GM18861 (cell line): Measurements from ENCODE around the gene ELOB.

ENCODE experiments used
- ATAC-seq: cut with Tn5 transposase; IDR thresholded peaks from one replicate; pipeline ENCODE4 v1.9.1; 2021; ENCODE audit not compliant: unreplicated experiment

ELOB gene

GRCh38 chr16:2749936-2750335 lies 27.1 kb downstream of the ELOB start:
- no peak for ATAC-seq

DNA sequence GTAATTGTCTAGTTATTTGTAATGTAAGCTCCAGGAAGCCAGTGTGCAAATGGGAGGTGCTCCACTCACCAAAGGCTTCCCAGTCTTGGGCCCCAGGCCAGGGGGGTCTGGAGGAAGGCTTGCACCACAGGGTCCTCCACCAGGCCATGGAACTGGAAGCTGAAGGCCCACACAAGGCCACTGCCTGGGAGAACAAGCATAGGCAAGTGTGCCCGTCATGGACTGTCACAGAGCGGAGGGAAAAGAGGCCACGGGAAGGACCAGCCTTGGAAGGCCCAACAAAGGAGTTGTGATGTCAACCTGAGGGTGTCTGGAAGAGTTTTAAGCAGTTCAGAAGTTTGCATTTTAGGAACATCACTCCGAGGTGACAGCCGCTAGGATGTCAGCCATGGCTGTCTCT lies 27.6 kb downstream of the ELOB start:
- no peak for ATAC-seq

DNA sequence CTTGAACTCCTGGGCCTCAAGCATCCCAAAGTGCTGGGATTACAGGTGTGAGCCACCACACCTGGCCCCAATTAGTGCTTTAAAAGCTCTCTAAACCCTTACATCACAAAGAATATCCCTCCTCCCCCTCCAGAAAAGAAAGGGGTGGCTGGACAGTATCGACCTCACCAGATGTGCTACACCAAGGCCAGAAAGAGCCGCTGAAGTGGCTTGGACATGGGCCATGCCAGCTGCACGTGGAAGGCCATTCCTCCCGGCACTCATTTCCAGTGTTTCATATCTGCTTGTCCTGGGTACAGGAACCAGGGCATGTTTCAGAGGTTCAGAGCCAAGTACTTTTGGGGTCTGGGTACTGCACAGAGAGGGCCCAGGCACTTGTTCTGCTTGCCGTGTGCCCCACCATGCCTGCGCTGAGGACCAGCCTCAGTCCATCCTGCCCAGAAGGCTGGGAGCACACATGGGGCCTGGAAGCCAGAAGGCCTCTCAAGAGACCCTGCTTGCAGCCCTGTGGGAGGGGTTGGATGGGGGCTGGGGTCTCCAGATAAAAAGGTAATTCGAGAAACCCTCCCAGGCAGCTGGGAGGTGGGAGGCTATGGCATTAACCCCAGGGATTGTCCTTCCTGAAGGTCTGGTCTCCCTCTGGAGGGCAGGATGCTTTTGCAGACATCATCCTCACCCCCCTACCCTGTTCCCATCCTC lies 28.2 kb downstream of the ELOB start:
- no peak for ATAC-seq

GRCh38 chr16:2745961-2746360 lies 31.1 kb downstream of the ELOB start:
- ATAC-seq = no peak

- no peak for ATAC-seq
Measured at GRCh38 chr16:2745116-2745890, 31.8 kb downstream of the ELOB start.

- no peak for ATAC-seq
Measured at GRCh38 chr16:2744711-2745110, 32.4 kb downstream of the ELOB start.

GRCh38 chr16:2743007-2743810 lies 33.9 kb downstream of the ELOB start:
- no peak for ATAC-seq

DNA sequence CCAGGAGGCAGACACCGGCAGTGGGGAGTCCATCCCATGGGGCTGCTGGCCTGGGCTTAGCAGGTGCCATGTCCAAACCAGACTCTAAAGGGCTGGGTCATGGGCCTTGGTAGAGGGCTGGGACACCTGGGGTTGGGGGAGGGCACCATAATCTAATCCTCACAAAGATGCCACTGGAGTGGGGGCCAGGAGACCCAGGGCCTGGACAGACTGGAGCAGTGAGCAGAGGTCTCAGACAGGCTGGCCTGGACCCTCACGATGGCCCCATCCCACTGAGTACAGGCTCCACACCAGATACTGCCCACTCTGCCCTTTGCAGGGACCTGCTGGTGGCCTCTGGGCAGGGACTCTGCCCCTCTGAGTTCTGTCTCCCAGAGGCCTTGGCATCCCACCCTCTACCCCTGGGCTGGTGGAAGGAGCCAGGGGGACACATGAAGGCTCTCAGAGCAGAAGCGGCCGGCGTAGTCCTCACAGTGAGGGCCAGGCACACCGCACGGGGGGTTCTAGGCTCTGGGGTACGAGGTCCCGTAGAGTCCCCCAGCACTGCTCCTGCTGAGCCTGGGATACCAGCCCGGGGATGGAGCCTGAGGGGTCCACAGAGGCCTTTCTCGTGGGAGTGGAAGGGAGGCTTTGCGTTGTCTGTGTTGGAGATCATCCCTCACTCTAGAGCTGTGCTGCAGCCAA lies 34.6 kb downstream of the ELOB start:
- no peak for ATAC-seq

GRCh38 chr16:2741168-2741567 lies 35.9 kb downstream of the ELOB start:
- ATAC-seq = no peak

DNA sequence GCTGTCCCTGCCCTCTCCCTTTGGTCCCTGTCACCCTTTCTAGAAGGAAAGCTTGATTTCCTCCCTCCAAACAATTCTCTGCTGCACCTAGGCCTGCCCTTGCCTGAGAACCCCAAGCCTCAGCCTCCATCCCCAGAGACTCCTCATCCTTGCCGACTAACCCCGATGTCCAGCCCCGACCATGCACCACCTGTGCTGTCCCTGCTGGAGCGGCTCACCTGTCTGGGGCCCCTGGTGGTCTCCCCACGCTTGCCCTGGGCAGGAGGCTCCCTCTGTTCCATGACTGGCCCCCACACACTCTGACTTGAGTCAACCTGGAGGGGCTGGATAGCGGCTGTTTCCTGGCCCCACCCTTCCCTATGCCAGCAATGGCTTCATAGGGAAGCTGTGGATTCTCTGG lies 36.6 kb downstream of the ELOB start:
- ATAC-seq = no peak

DNA sequence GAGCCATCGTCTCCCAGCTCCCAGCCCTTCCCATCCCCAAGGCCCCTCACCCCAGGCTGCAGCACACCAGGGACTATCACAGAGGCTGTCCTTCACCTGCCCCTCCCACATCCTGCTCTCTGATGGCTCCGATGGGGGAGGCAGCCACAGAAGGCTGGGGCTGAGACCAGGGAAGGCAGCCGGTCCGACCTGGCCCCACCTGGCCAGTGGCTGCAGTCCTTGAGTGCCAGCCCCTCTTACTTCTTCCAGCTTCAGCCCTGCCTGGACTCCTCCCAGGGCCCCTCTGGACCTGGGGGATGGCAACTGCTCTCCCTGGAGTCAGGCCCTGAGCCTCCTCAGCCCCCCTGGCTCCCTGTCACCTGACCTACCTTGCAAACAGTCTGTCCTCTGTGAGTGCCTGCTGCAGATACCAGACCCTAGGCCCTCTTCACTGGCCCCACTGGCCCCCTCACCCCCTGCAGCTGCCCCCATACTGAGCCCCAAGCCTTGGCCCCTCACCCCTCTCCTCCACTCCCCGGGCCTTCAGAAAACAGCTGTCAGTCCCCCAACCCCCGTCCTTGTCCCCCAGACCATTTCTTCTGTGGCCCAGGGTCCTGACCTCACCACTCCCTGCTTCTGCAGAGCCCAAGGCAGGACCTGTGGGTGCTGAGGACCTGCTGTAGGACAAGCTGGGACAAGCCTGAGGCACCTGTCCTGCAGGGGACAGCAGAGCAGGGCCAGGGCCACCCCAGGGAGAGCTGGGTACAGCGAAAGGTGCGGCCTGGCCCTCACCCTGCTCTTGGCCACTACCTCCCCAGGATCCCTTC lies 37.3 kb downstream of the ELOB start:
- no peak for ATAC-seq

DNA sequence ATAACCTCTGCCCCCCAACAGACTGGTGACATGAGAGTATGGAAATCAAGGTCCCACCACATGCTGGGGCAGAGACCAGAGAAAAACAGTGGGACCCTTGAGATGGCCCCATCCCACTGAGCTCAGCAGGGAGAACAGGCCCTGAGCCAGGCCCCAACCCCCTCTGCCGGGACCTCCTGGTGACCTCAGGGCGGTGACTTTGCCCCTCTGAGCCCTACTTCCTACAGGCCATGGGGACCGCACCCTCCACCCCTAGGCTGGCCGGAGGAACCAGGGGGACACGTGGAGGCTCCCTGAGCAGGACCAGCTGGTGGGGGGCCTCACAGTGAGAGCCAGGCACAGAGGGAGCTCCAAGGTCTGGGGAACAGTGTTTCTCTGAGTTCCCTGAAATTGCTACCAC lies 38.5 kb downstream of the ELOB start:
- no peak for ATAC-seq

DNA sequence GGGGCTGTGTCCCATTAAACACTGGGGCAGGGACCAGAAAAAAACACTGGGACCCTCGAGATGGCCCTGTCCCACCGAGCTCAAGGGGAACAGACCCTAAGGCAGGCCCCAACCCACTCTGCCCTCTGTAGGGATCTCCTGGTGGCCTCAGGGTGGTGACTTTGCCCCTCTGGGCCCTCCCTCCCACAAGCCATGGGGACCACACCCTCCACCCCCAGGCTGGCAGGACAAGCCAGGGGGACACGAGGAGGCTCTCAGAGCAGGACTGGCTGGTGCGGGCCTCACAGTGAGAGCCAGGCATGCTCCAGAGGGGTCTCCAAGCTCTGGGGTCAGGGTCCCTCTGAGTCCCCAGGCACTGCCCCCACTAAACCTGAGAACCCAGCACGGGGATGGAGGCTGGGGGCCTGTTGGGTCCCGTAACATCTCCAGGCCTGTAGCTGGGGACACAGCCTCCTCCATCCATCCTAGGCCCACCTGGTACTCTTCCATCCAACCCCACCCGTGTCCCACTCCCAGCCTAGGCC lies 39.1 kb downstream of the ELOB start:
- ATAC-seq = no peak

DNA sequence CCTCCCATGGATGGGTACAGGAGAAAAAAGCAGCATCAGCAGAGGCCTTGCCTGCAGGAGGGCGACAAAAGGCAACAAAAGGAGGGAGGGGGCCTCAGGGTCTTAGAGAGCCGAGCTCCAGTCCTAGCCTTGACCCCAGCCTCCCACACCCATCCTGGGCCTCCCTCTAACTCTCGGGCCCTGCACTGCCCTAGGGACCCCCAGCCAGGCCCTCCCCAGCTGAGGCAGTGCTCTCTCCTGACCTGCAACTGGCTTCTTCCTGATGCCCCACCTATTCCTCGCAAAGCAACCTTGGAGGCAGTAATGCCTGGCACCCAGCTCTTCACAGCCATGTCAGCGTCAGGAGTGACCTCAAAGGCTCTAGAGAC lies 39.9 kb downstream of the ELOB start:
- ATAC-seq = no peak

GRCh38 chr16:2736476-2737237 lies 40.4 kb downstream of the ELOB start:
- no peak for ATAC-seq

DNA sequence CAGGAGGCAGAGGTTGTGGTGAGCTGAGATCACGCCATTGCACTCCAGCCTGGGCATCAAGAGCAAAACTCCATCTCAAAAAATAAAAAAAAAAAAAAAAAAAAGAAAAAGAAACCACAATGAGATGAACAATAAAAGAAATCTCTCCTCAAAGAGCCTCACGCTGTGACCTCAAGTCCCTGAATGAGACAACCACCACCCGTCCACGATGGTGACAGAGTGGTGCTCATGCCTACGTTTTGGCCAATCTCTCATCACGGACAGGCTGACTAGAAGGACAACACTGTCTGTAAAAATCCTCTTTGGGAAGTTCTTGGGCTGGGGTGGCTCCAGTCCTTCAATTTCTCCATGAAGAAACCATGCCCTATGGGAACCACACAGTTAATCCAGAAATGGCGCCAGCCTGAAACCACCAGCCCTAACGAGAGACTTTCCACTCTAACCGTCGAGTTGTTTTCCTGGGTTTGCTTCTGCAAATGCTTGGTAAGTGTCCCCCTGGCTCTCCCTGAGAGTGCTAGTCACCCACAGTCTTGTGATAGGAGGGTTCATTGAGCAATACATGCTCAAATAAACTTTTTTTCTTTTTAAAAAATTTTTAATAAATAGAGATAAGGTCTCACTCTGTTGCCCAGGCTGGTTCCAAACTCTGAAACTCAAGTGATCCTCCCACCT lies 42.1 kb downstream of the ELOB start:
- ATAC-seq = no peak

DNA sequence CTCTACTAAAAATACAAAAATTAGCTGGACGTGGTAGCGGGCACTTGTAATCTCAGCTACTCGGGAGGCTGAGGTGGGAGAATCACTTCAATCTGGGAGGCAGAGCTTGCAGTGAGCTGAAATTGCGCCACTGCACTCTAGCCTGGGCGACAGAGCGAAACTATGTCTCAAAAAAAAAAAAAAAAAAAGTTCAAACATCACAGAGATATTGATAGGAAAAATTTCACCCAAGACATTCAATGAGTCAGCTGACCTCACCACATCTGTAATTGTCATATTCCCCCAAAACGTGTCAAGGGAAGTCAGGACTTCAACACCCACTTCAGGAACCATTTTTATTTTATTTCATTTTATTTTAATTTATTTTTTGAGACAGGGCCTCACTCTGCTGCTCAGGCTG lies 49.0 kb downstream of the ELOB start:
- ATAC-seq = no peak

DNA sequence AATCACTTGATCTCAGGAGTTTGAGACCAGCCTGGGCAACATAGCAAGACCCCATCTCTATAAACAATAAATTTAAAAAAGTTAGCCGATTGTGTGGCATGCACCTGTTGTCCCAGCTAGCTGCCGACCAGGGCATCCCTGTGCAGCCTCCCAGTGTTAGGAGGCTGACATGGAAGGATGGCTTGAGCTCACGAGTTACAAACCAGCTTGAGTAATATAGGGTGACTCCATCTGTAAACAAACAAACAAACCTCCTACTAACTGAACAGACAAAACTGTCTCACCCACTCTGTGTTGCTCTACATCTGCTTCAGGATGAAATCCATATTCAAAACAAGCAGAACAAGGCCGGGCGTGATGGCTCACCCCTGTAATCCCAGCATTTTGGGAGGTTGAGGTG lies 50.2 kb downstream of the ELOB start:
- no peak for ATAC-seq

DNA sequence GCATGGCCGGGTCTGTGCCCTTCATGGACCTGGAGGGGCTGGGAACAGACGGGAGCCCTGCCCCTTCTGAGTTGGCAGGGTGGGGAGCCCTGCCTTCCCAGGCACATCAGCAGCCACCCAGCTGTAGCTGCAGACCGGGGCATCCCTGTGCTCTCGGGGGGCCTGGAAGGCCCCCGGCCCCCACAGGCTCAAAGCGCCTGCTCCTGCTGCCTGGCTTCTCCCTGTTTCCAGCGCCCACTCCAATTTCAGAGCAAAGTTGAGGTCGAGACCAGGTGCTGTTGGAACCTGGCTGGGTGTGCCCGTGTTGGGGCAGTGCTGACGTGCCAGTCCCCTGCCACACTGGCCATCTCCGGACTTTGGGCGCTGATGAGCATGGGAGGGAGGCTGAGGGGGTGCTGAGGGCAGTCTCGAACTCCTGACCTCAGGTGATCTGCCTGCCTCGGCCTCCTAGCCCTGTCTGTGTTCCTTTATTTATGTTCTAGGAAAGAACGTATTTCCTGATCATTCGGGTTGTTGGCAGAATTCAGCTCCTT lies 52.2 kb downstream of the ELOB start:
- ATAC-seq = no peak
